ENCODE data around the gene AZU1.

DNA sequence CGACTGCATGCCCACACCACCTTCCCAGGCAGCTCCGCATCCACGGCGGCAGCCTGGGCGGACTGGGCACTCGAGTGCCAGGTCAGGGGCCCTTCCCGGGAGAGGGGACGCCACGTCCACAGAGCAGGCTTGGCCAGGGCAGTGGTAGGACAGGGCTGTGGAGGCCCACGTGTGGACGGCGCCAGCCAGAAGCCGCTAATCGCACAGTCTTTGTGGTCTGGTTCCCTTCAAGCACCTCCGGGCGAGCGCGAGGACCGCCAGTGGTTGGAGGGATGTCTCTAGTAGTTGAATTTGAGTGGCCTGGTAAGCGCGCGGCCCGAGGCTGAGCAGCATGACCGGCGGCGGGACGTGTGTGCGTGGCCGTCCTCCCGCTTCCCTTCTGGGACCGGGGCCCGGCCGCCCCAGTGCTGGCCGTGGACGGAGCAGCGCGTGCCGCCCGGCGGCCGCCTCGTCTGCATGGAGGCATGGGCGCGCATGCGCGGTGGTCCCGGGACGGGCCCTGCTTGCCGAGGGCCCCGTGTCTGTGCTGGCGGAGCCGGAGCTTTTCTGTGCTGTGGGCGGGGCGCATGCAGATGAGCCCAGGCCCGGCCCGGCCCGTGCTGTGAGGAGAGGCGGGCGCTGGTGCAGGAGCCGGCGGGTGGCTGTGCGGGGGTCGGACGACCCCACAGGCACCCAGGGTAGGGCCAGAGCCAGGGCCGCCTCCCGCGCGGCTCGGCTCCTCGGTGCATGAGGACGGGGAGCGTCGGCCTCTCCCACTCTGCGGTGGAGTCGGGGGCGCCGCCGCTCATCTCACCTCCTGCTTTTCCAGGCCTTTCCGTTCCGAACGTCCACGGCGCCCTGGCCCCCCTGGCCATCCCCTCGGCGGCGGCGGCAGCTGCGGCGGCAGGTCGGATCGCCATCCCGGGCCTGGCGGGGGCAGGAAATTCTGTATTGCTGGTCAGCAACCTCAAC is 21.8 kb upstream of the AZU1 start:
- TF ChIP-seq, protein P1, sequence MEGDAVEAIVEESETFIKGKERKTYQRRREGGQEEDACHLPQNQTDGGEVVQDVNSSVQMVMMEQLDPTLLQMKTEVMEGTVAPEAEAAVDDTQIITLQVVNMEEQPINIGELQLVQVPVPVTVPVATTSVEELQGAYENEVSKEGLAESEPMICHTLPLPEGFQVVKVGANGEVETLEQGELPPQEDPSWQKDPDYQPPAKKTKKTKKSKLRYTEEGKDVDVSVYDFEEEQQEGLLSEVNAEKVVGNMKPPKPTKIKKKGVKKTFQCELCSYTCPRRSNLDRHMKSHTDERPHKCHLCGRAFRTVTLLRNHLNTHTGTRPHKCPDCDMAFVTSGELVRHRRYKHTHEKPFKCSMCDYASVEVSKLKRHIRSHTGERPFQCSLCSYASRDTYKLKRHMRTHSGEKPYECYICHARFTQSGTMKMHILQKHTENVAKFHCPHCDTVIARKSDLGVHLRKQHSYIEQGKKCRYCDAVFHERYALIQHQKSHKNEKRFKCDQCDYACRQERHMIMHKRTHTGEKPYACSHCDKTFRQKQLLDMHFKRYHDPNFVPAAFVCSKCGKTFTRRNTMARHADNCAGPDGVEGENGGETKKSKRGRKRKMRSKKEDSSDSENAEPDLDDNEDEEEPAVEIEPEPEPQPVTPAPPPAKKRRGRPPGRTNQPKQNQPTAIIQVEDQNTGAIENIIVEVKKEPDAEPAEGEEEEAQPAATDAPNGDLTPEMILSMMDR (IDR thresholded peaks at IDR 0.05): no peak
- no peak for TF ChIP-seq POLR2A (IDR thresholded peaks at IDR 0.05)

All from body of pancreas (tissue), 4 donors.